ENCODE measurements around the gene PCDH9. TPM values are rescaled to one million over a fixed set of nuclear protein-coding genes. Genes with fewer than 3 reads are reported as not detected.

The PCDH9 gene
- total RNA-seq, 2 donors from 2014 or later, result 0.44 to 1.0 TPM

GRCh38 chr13:66461021-66461420 lies 769.1 kb downstream of the PCDH9 start:
- Histone ChIP-seq H3K4me3 (no peak overlapping the region), H3K4me1 (no peaks in the 10 kb centered on the region), H3K9ac (ENCODE audit: low read depth in 2 of 2, low read length in 2 of 2) (no peak overlapping the region), H3K27me3 (no peaks in the 10 kb centered on the region), H3K36me3 (no peaks in the 10 kb centered on the region), H3K27ac (no peak overlapping the region), H3K9me3 (no peaks in the 10 kb centered on the region)
- TF ChIP-seq CTCF (IDR thresholded peaks at IDR 0.05), result no peak
- intact Hi-C loops (cut with DNase I), result no loop called here
- no peak for DNase-seq

- H3K4me3 ChIP-seq, result no peak overlapping the region
- no peaks in the 10 kb centered on the region for H3K36me3 ChIP-seq
- no peak for TF ChIP-seq CTCF (IDR thresholded peaks at IDR 0.05)
- H3K4me1 ChIP-seq, result no peaks in the 10 kb centered on the region
- H3K27ac ChIP-seq, result no peak overlapping the region
- H3K9me3 ChIP-seq, result no peaks in the 10 kb centered on the region
- no peaks in the 10 kb centered on the region for H3K27me3 ChIP-seq
- no peak for DNase-seq
- no peak overlapping the region for H3K9ac ChIP-seq (ENCODE audit: low read depth in 2 of 2, low read length in 2 of 2)
- intact Hi-C loops (cut with DNase I), result no loop called here
These were observed 770.5 kb downstream of the PCDH9 start for GRCh38 chr13:66459634-66460033.

GRCh38 chr13:66459143-66459542 lies 771.0 kb downstream of the PCDH9 start:
- no peak for TF ChIP-seq CTCF (IDR thresholded peaks at IDR 0.05)
- intact Hi-C loops (cut with DNase I), result no loop called here
- Histone ChIP-seq H3K27me3 (no peaks in the 10 kb centered on the region), H3K9ac (ENCODE audit: low read depth in 2 of 2, low read length in 2 of 2) (no peak overlapping the region), H3K27ac (no peak overlapping the region), H3K36me3 (no peaks in the 10 kb centered on the region), H3K9me3 (no peaks in the 10 kb centered on the region), H3K4me3 (no peak overlapping the region), H3K4me1 (no peaks in the 10 kb centered on the region)
- DNase-seq, result no peak

- Histone ChIP-seq H3K36me3 (no peaks in the 10 kb centered on the region), H3K4me1 (no peaks in the 10 kb centered on the region), H3K27ac (no peak overlapping the region), H3K27me3 (no peaks in the 10 kb centered on the region), H3K9me3 (no peaks in the 10 kb centered on the region), H3K9ac (ENCODE audit: low read depth in 2 of 2, low read length in 2 of 2) (no peak overlapping the region), H3K4me3 (no peak overlapping the region)
- no peak for TF ChIP-seq CTCF (IDR thresholded peaks at IDR 0.05)
- intact Hi-C loops (cut with DNase I), result no loop called here
- DNase-seq, result no peak
These were observed 783.7 kb downstream of the PCDH9 start for GRCh38 chr13:66446413-66446812.

GRCh38 chr13:66443926-66444325 lies 786.2 kb downstream of the PCDH9 start:
- Histone ChIP-seq H3K27me3 (no peaks in the 10 kb centered on the region), H3K27ac (no peak overlapping the region), H3K4me3 (no peak overlapping the region), H3K4me1 (no peaks in the 10 kb centered on the region), H3K36me3 (no peaks in the 10 kb centered on the region), H3K9ac (ENCODE audit: low read depth in 2 of 2, low read length in 2 of 2) (no peak overlapping the region), H3K9me3 (no peaks in the 10 kb centered on the region)
- TF ChIP-seq CTCF (IDR thresholded peaks at IDR 0.05), result no peak
- intact Hi-C loops (cut with DNase I), result no loop called here
- DNase-seq, result no peak

- TF ChIP-seq CTCF (IDR thresholded peaks at IDR 0.05), result no peak
- Histone ChIP-seq H3K9me3 (no peaks in the 10 kb centered on the region), H3K9ac (ENCODE audit: low read depth in 2 of 2, low read length in 2 of 2) (no peak overlapping the region), H3K27ac (no peak overlapping the region), H3K4me1 (no peaks in the 10 kb centered on the region), H3K36me3 (no peaks in the 10 kb centered on the region), H3K4me3 (no peak overlapping the region), H3K27me3 (no peaks in the 10 kb centered on the region)
- intact Hi-C loops (cut with DNase I), result no loop called here
- DNase-seq, result no peak
These were observed 789.2 kb downstream of the PCDH9 start for GRCh38 chr13:66440938-66441337.
